Neural progenitor cell (in vitro differentiated cells): ENCODE measurements around the gene ZBED1.
"Not testable (repeated sequence)": the region's sequence is repeated elsewhere in the genome, so short reads cannot be mapped to it uniquely, and the experiment has no call there.

Source experiments
- CTCF ChIP-seq: fragments of 200-600 bp; sonication (generic); IDR thresholded peaks from 2 replicates; pipeline ENCODE4 v1.5.1; 2017; ENCODE audit warnings: antibody characterized with exemption, mild to moderate bottlenecking
- EZH2phosphoT487 ChIP-seq: fragments of 200-600 bp; sonication (generic); IDR thresholded peaks from 2 replicates; pipeline ENCODE4 v1.6.1; 2017; ENCODE audit warnings: antibody characterized with exemption

- not testable (repeated sequence) for TF ChIP-seq CTCF, EZH2phosphoT487
Measured at GRCh38 chrX:2519638-2520037, 18.9 kb upstream of the ZBED1 start.
